GM23338 (cell line): Measurements from ENCODE around the gene SMAD9. TPM values are rescaled to one million over a fixed set of nuclear protein-coding genes. Genes with fewer than 3 reads are reported as not detected.

Experiments
- ATAC-seq: fragments of 200-7000 bp; cut with Tn5 transposase; 3 replicates; pipeline ENCODE4 v1.9.1; 2020
- DNase-seq: peaks from one replicate; pipeline ENCODE4 v3.0.0-alpha.2; 2015; ENCODE audit warnings: low spot score
- H2AFZ ChIP-seq: fragments of 200-600 bp; sonication (generic); 2 replicates; pipeline ENCODE4 v1.8.0; 2016; ENCODE audit warnings: antibody characterized with exemption, mild to moderate bottlenecking, moderate library complexity
- H3F3A ChIP-seq: fragments of 200-600 bp; sonication (generic); replicated peaks from 2 replicates; pipeline ENCODE4 v1.8.0; 2017; ENCODE audit warnings: antibody characterized with exemption, mixed run types, low read depth
- H3K27ac ChIP-seq: fragments of 200-600 bp; sonication (generic); 2 replicates; pipeline ENCODE4 v1.6.1; 2016; ENCODE audit warnings: low read depth
- H3K27me3 ChIP-seq: fragments of 200-600 bp; sonication (generic); 2 replicates; pipeline ENCODE4 v1.8.0; 2016; ENCODE audit warnings: mild to moderate bottlenecking, mixed run types, moderate library complexity; ENCODE audit not compliant: insufficient read depth
- H3K36me3 ChIP-seq: fragments of 200-600 bp; sonication (generic); 2 replicates; pipeline ENCODE4 v1.8.0; 2016; ENCODE audit warnings: mild to moderate bottlenecking; ENCODE audit not compliant: insufficient read depth
- H3K4me1 ChIP-seq: fragments of 200-600 bp; sonication (generic); 2 replicates; pipeline ENCODE4 v1.8.0; 2016; ENCODE audit warnings: mild to moderate bottlenecking, moderate library complexity; ENCODE audit not compliant: insufficient read depth
- H3K4me2 ChIP-seq: fragments of 200-600 bp; sonication (generic); 2 replicates; pipeline ENCODE4 v1.7.1; 2017; ENCODE audit warnings: mixed run types
- H3K4me3 ChIP-seq: fragments of 200-600 bp; sonication (generic); 2 replicates; pipeline ENCODE4 v1.6.1; 2016; ENCODE audit warnings: mixed run types
- H3K79me2 ChIP-seq: fragments of 200-600 bp; sonication (generic); replicated peaks from 2 replicates; pipeline ENCODE4 v1.8.0; 2017; ENCODE audit warnings: mild to moderate bottlenecking; ENCODE audit not compliant: insufficient read depth
- H3K9me2 ChIP-seq: fragments of 200-600 bp; sonication (generic); 2 replicates; pipeline ENCODE4 v1.8.0; 2017; ENCODE audit not compliant: insufficient read depth
- H4K20me1 ChIP-seq: fragments of 200-600 bp; sonication (generic); replicated peaks from 2 replicates; pipeline ENCODE4 v1.8.0; 2017; ENCODE audit warnings: mild to moderate bottlenecking; ENCODE audit not compliant: insufficient read depth
- H3K27ac Mint-ChIP-seq: 2 replicates; pipeline ENCODE4 v1.8.0; 2020; ENCODE audit warnings: inconsistent platforms, mild to moderate bottlenecking, moderate library complexity, mixed read lengths
- H3K27me3 Mint-ChIP-seq: 3 replicates; pipeline ENCODE4 v1.8.0; 2022; ENCODE audit warnings: low read depth, mild to moderate bottlenecking, moderate library complexity, mixed read lengths, inconsistent platforms; ENCODE audit not compliant: insufficient read depth, poor library complexity
- H3K36me3 Mint-ChIP-seq: 3 replicates; pipeline ENCODE4 v1.8.0; 2021; ENCODE audit warnings: low read depth, mild to moderate bottlenecking, inconsistent platforms, moderate library complexity, mixed read lengths
- H3K4me1 Mint-ChIP-seq: 3 replicates; pipeline ENCODE4 v1.8.0; 2020; ENCODE audit warnings: mild to moderate bottlenecking, inconsistent platforms, mixed read lengths
- H3K4me3 Mint-ChIP-seq: 3 replicates; pipeline ENCODE4 v1.8.0; 2021; ENCODE audit warnings: moderate library complexity, mild to moderate bottlenecking, inconsistent platforms, mixed read lengths
- H3K9me3 Mint-ChIP-seq: 3 replicates; pipeline ENCODE4 v1.8.0; 2020; ENCODE audit warnings: moderate library complexity, mild to moderate bottlenecking, inconsistent platforms, mixed read lengths
- CREB1 ChIP-seq: fragments of 250-450 bp; sonication (Bioruptor Pico); IDR thresholded peaks from 2 replicates; pipeline ENCODE4 v1.5.0; 2020; ENCODE audit warnings: low read depth, mild to moderate bottlenecking, moderate library complexity
- CTCF ChIP-seq, 2 experiments: fragments of 200-600 bp in 1 of 2; sonication (generic) in 1 of 2; conservative IDR thresholded peaks; 2 replicates each; pipeline versions ENCODE4 v1.5.1 to v1.6.1; 2016 to 2017; ENCODE audit warnings: antibody characterized with exemption in 2 of 2, low read depth in 2 of 2, mild to moderate bottlenecking in 2 of 2, moderate library complexity in 1 of 2
- ETS1 ChIP-seq: IDR thresholded peaks from 2 replicates; pipeline ENCODE4 v1.6.1; 2016; ENCODE audit warnings: antibody characterized with exemption
- EZH2 ChIP-seq: fragments of 200-600 bp; sonication (generic); IDR thresholded peaks from one replicate; pipeline ENCODE4 v1.8.0; 2017; ENCODE audit warnings: antibody characterized with exemption, mild to moderate bottlenecking, low read depth; ENCODE audit not compliant: unreplicated experiment
- EZH2phosphoT487 ChIP-seq: fragments of 200-600 bp; sonication (generic); IDR thresholded peaks from one replicate; pipeline ENCODE4 v1.8.1; 2018; ENCODE audit warnings: antibody characterized with exemption; ENCODE audit not compliant: unreplicated experiment
- JUNB ChIP-seq: IDR thresholded peaks from one replicate; pipeline ENCODE4 v1.6.1; 2016; ENCODE audit warnings: antibody characterized with exemption; ENCODE audit not compliant: unreplicated experiment
- NANOG ChIP-seq: IDR thresholded peaks from 2 replicates; pipeline ENCODE4 v1.6.1; 2016; ENCODE audit warnings: antibody characterized with exemption, borderline replicate concordance
- POLR2AphosphoS5 ChIP-seq: IDR thresholded peaks from 2 replicates; pipeline ENCODE4 v1.6.1; 2016; ENCODE audit warnings: antibody characterized with exemption, low read depth
- REST ChIP-seq: IDR thresholded peaks from one replicate; pipeline ENCODE4 v1.6.1; 2018; ENCODE audit warnings: antibody characterized with exemption; ENCODE audit not compliant: unreplicated experiment
- STAT1 ChIP-seq: IDR thresholded peaks from one replicate; pipeline ENCODE4 v1.6.1; 2016; ENCODE audit warnings: antibody characterized with exemption; ENCODE audit not compliant: unreplicated experiment
- ZNF114 ChIP-seq: fragments of 250-450 bp; sonication (Bioruptor Pico); IDR thresholded peaks from 2 replicates; pipeline ENCODE4 v1.5.0; 2020; ENCODE audit warnings: mild to moderate bottlenecking, moderate library complexity
- ZNF331 ChIP-seq: fragments of 250-450 bp; sonication (Bioruptor Pico); IDR thresholded peaks from 2 replicates; pipeline ENCODE4 v1.5.0; 2020; ENCODE audit warnings: low read depth, mild to moderate bottlenecking, moderate library complexity
- ZNF462 ChIP-seq: fragments of 250-450 bp; sonication (Bioruptor Pico); IDR thresholded peaks from 2 replicates; pipeline ENCODE4 v1.5.0; 2020; ENCODE audit warnings: mild to moderate bottlenecking, moderate library complexity
- polyA plus RNA-seq: library from polyadenylated mRNA; unstranded; fragments of >200 nt; fragmentation: Nextera tagmentation; extraction: Ambion mirVana; gene quantifications from 2 replicates; pipeline ENCODE4 v1.2.1, GENCODE V29; 2016
- total RNA-seq: library from RNA; depleted of rRNA; stranded (reverse); fragments of >200 nt; shearing (Covaris generic); gene quantifications from 2 replicates; pipeline ENCODE4 v1.2.3, GENCODE V29; 2014

SMAD9 gene
- total and polyA plus RNA-seq, 2 experiments from 2014 or later, result 0.95 to 1.3 TPM

GRCh38 chr13:36884235-36884634 is 35.8 kb downstream of the SMAD9 start:
- Histone ChIP-seq H3F3A (no peaks in the 10 kb centered on the region), H3K27me3 (no peaks in the 10 kb centered on the region), H3K4me3 (no peak overlapping the region), H3K4me2 (no peak overlapping the region), H3K27ac (no peak overlapping the region), H3K9me2 (no peaks in the 10 kb centered on the region), H4K20me1 (no peaks in the 10 kb centered on the region), H3K79me2 (no peaks in the 10 kb centered on the region), H3K36me3 (no peaks in the 10 kb centered on the region), H3K4me1 (peaks cover 10% of the 10 kb centered on the region), H2AFZ (peak overlapping the region; percentile 18; the same call in 1 of the 2 replicates)
- ATAC-seq (no peak), DNase-seq (no peak)
- Mint-ChIP-seq H3K9me3 (no peaks in the 10 kb centered on the region), H3K27me3 (no peaks in the 10 kb centered on the region), H3K4me1 (peaks cover 17% of the 10 kb centered on the region), H3K27ac (no peak overlapping the region), H3K36me3 (no peaks in the 10 kb centered on the region; the same call in 2 of the 3 replicates), H3K4me3 (no peak overlapping the region)
- TF ChIP-seq CTCF (conservative IDR thresholded peaks at IDR 0.05; ENCODE audit: low read depth in 2 of 2) (no peak), STAT1 (no peak), POLR2AphosphoS5 (no peak), NANOG (no peak), EZH2phosphoT487 (no peak), REST (no peak), EZH2 (no peak), ZNF462 (no peak), ZNF114 (CRISPR knock-in tag) (no peak), ETS1 (no peak), JUNB (no peak), CREB1 (CRISPR knock-in tag) (no peak), ZNF331 (CRISPR knock-in tag) (no peak)
